ENCODE results near the gene MET. TPM values are rescaled to one million over a fixed set of nuclear protein-coding genes. Genes with fewer than 3 reads are reported as not detected.

The MET gene
- total RNA-seq, 1 experiment from 2014 or later: 200 TPM

DNA sequence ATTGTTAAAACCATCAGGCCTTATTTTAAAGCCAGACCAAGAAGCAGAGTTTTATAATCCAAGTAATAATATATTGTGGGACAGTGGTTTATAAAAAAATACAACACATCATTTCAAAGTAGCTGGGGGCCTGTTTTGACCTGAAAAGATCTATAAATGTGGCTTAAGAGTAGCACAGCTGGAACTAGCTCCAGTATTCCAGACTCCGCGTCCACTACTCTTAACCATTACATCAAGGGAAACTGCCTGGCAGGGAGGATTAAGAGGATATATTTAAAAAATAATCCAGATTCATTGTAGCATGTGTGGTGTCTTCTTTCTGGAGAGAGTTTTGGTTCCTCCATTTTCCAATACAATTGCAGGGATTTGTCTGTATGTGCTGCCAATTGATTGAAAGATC lies 67.3 kb downstream of the MET start:
- peaks cover 17 to 76% of the 10 kb centered on the region in 2 experiments for H3K36me3 ChIP-seq (ENCODE audit: control insufficient read depth in 1 of 2, insufficient read depth in 2 of 2, low read length in 2 of 2)
- intact Hi-C loops (cut with micrococcal nuclease): no loop called here
- no peaks in the 10 kb centered on the region for H3K27me3 ChIP-seq (ENCODE audit: insufficient read depth, low read length)
- peaks cover 18 to 28% of the 10 kb centered on the region in 2 experiments; a peak in 3 of 4 replicates for H3K4me1 ChIP-seq (ENCODE audit: control insufficient read depth in 1 of 2, insufficient read depth in 2 of 2, low read length in 2 of 2)
- no peak overlapping the region for H3K9ac ChIP-seq (ENCODE audit: low read length)
- no peak overlapping the region for H3K27ac ChIP-seq (ENCODE audit: low read depth, low read length)
- RAD21 ChIA-PET (ENCODE audit: low non-redundant PET in 1 of 2, low total read pairs in 2 of 2, uncharacterized antibody in 2 of 2, unreplicated experiment in 2 of 2): no interaction called here
- no peaks in the 10 kb centered on the region for H3K9me3 ChIP-seq (ENCODE audit: control insufficient read depth in 1 of 2, insufficient read depth in 1 of 2, low read depth in 1 of 2, low read length in 2 of 2)
- CTCF ChIA-PET: no interaction called here
- H2AFZ ChIP-seq (ENCODE audit: low read depth, low read length, poor library complexity, severe bottlenecking): no peak overlapping the region
- peaks cover 93% of the 10 kb centered on the region for H3K79me2 ChIP-seq (ENCODE audit: insufficient read depth, low read length)
- no TSS peak for BruUV-seq (replicated peaks)
- ATAC-seq (no peak), DNase-seq (ENCODE audit: low read depth, low spot score) (no peak)
- POLR2A ChIA-PET: no interaction called here
- H3K4me3 ChIP-seq (replicated peaks in 1 of 2; ENCODE audit: low read depth in 1 of 2, low read length in 2 of 2): no peak overlapping the region
- no peak overlapping the region for H3K4me2 ChIP-seq (ENCODE audit: low read length)
- no peak for TF ChIP-seq JUND (IDR thresholded peaks at IDR 0.05)
- TF ChIP-seq POLR2AphosphoS5 (IDR thresholded peaks at IDR 0.05; ENCODE audit: low read depth, low read length): no peak
- TF ChIP-seq, protein P1, sequence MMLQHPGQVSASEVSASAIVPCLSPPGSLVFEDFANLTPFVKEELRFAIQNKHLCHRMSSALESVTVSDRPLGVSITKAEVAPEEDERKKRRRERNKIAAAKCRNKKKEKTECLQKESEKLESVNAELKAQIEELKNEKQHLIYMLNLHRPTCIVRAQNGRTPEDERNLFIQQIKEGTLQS (IDR thresholded peaks at IDR 0.05): no peak
- no peak for TF ChIP-seq EZH2 (IDR thresholded peaks at IDR 0.05)
- TF ChIP-seq EGR1 (IDR thresholded peaks at IDR 0.05; ENCODE audit: low read depth): no peak
- TF ChIP-seq, protein P2, sequence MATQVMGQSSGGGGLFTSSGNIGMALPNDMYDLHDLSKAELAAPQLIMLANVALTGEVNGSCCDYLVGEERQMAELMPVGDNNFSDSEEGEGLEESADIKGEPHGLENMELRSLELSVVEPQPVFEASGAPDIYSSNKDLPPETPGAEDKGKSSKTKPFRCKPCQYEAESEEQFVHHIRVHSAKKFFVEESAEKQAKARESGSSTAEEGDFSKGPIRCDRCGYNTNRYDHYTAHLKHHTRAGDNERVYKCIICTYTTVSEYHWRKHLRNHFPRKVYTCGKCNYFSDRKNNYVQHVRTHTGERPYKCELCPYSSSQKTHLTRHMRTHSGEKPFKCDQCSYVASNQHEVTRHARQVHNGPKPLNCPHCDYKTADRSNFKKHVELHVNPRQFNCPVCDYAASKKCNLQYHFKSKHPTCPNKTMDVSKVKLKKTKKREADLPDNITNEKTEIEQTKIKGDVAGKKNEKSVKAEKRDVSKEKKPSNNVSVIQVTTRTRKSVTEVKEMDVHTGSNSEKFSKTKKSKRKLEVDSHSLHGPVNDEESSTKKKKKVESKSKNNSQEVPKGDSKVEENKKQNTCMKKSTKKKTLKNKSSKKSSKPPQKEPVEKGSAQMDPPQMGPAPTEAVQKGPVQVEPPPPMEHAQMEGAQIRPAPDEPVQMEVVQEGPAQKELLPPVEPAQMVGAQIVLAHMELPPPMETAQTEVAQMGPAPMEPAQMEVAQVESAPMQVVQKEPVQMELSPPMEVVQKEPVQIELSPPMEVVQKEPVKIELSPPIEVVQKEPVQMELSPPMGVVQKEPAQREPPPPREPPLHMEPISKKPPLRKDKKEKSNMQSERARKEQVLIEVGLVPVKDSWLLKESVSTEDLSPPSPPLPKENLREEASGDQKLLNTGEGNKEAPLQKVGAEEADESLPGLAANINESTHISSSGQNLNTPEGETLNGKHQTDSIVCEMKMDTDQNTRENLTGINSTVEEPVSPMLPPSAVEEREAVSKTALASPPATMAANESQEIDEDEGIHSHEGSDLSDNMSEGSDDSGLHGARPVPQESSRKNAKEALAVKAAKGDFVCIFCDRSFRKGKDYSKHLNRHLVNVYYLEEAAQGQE (IDR thresholded peaks at IDR 0.05; ENCODE audit: low read depth): no peak
- no peak for TF ChIP-seq ELF1 (IDR thresholded peaks at IDR 0.05; ENCODE audit: borderline replicate concordance, low read depth)
- no peak for TF ChIP-seq CBX3 (IDR thresholded peaks at IDR 0.05; ENCODE audit: low read depth)
- TF ChIP-seq ZFX (IDR thresholded peaks at IDR 0.05): no peak
- TF ChIP-seq POLR2A (IDR thresholded peaks at IDR 0.05; ENCODE audit: borderline replicate concordance, extremely low read depth, insufficient read depth, insufficient read length): no peak
- no peak for TF ChIP-seq TCF7L2 (IDR thresholded peaks at IDR 0.05; ENCODE audit: borderline replicate concordance, extremely low read depth, insufficient read depth, insufficient read length)
- TF ChIP-seq SIN3A (IDR thresholded peaks at IDR 0.05; ENCODE audit: low read depth): no peak
- TF ChIP-seq, protein P3, sequence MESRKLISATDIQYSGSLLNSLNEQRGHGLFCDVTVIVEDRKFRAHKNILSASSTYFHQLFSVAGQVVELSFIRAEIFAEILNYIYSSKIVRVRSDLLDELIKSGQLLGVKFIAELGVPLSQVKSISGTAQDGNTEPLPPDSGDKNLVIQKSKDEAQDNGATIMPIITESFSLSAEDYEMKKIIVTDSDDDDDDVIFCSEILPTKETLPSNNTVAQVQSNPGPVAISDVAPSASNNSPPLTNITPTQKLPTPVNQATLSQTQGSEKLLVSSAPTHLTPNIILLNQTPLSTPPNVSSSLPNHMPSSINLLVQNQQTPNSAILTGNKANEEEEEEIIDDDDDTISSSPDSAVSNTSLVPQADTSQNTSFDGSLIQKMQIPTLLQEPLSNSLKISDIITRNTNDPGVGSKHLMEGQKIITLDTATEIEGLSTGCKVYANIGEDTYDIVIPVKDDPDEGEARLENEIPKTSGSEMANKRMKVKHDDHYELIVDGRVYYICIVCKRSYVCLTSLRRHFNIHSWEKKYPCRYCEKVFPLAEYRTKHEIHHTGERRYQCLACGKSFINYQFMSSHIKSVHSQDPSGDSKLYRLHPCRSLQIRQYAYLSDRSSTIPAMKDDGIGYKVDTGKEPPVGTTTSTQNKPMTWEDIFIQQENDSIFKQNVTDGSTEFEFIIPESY (IDR thresholded peaks at IDR 0.05; ENCODE audit: extremely low read depth, insufficient replicate concordance, low read length): no peak
- TF ChIP-seq, protein P4, sequence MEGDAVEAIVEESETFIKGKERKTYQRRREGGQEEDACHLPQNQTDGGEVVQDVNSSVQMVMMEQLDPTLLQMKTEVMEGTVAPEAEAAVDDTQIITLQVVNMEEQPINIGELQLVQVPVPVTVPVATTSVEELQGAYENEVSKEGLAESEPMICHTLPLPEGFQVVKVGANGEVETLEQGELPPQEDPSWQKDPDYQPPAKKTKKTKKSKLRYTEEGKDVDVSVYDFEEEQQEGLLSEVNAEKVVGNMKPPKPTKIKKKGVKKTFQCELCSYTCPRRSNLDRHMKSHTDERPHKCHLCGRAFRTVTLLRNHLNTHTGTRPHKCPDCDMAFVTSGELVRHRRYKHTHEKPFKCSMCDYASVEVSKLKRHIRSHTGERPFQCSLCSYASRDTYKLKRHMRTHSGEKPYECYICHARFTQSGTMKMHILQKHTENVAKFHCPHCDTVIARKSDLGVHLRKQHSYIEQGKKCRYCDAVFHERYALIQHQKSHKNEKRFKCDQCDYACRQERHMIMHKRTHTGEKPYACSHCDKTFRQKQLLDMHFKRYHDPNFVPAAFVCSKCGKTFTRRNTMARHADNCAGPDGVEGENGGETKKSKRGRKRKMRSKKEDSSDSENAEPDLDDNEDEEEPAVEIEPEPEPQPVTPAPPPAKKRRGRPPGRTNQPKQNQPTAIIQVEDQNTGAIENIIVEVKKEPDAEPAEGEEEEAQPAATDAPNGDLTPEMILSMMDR (IDR thresholded peaks at IDR 0.05 in 2 of 3, conservative IDR thresholded peaks at IDR 0.05 in 1 of 3; ENCODE audit: borderline replicate concordance in 1 of 3, insufficient read depth in 1 of 3, low read depth in 2 of 3, low read length in 2 of 3): no peak
- TF ChIP-seq CEBPB (IDR thresholded peaks at IDR 0.05; ENCODE audit: low read depth): no peak
- TF ChIP-seq, protein P5, sequence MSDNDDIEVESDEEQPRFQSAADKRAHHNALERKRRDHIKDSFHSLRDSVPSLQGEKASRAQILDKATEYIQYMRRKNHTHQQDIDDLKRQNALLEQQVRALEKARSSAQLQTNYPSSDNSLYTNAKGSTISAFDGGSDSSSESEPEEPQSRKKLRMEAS (IDR thresholded peaks at IDR 0.05): no peak
- TF ChIP-seq EZH2phosphoT487 (IDR thresholded peaks at IDR 0.05; ENCODE audit: borderline replicate concordance): no peak
- no peak for TF ChIP-seq ZNF274 (IDR thresholded peaks at IDR 0.05; ENCODE audit: low read depth, low read length)
- TF ChIP-seq SP1 (IDR thresholded peaks at IDR 0.05; ENCODE audit: low read depth): no peak
- TF ChIP-seq FOSL1 (IDR thresholded peaks at IDR 0.05; ENCODE audit: low read depth): no peak
- peaks cover 4% of the 10 kb centered on the region; the same call in 1 of the 2 replicates for H4K20me1 ChIP-seq (ENCODE audit: insufficient read depth)
- no peaks in the 10 kb centered on the region for H3K9me2 ChIP-seq (ENCODE audit: insufficient read depth)

All from HCT116 (cell line).